Large intestine (tissue), 3 donors: Measurements from ENCODE around the gene EMC6. TPM values are rescaled to one million over a fixed set of nuclear protein-coding genes. Genes with fewer than 3 reads are reported as not detected.

Source experiments
- DNase-seq, 2 donors: peaks; one replicate each; pipeline versions ENCODE4 v3.0.0 to v3.0.0-alpha.2; 2013
- H3K27ac ChIP-seq: one replicate; pipeline ENCODE4 v1.5.1; 2013; ENCODE audit warnings: low read length
- H3K27me3 ChIP-seq: 2 replicates; pipeline ENCODE4 v1.6.1; 2013; ENCODE audit warnings: low read length; ENCODE audit not compliant: control insufficient read depth, insufficient read depth
- H3K36me3 ChIP-seq: 2 replicates; pipeline ENCODE4 v1.6.1; 2013; ENCODE audit warnings: low read length; ENCODE audit not compliant: control insufficient read depth, insufficient read depth
- H3K4me1 ChIP-seq: one replicate; pipeline ENCODE4 v1.6.1; 2013; ENCODE audit warnings: low read length; ENCODE audit not compliant: control insufficient read depth, insufficient read depth
- H3K4me3 ChIP-seq: one replicate; pipeline ENCODE4 v1.5.1; 2013; ENCODE audit warnings: low read length
- H3K9me3 ChIP-seq: one replicate; pipeline ENCODE4 v1.6.1; 2013; ENCODE audit warnings: mild to moderate bottlenecking, low read depth, low read length, moderate library complexity; ENCODE audit not compliant: control insufficient read depth
- WGBS: methylation state at CpG from one replicate; pipeline ENCODE4 v1.1.5; 2013; ENCODE audit warnings: low lambda C conversion rate; ENCODE audit not compliant: insufficient coverage; 5-methylcytosine and 5-hydroxymethylcytosine counted together
- polyA plus RNA-seq: library from polyadenylated mRNA; unstranded; fragments of 120-200 nt; gene quantifications from one replicate; pipeline ENCODE4 v1.2.1, GENCODE V29; 2013

Gene EMC6
- polyA plus RNA-seq, 1 donor, result 39.7 TPM

- peaks cover 11% of the 10 kb centered on the region for H3K36me3 ChIP-seq
- peak; percentile 95 to 99 for DNase-seq
- no CpG with 5 or more reads among the region's 68 CpGs for WGBS
- peaks cover 10% of the 10 kb centered on the region for H3K4me1 ChIP-seq
- H3K27ac ChIP-seq, result peak within 1 kb of the TSS; percentile 97
- peak within 1 kb of the TSS; percentile 76 for H3K4me3 ChIP-seq
- H3K27me3 ChIP-seq, result no peaks in the 10 kb centered on the region
- no peaks in the 10 kb centered on the region for H3K9me3 ChIP-seq
These were observed 32.3 kb upstream of the EMC6 start, which contains the start of the genes CTNS and SHPK for GRCh38 chr17:3636154-3636907. CTNS (plus strand) TSS chr17:3636760; CDS start chr17:3640207, 3,447 bp downstream. SHPK (minus strand) TSS chr17:3636250; CDS start chr17:3636219, 31 bp downstream.

GRCh38 chr17:3636908-3637373, 31.7 kb upstream of the EMC6 start:
- Histone ChIP-seq H3K36me3 (peaks cover 12% of the 10 kb centered on the region), H3K4me3 (peak overlapping the region; percentile 76), H3K27ac (peak overlapping the region; percentile 97), H3K9me3 (no peaks in the 10 kb centered on the region), H3K27me3 (no peaks in the 10 kb centered on the region), H3K4me1 (peaks cover 10% of the 10 kb centered on the region)
- DNase-seq, result no peak
- WGBS, result 8% methylated on average over 5 of the region's 31 CpGs

- Histone ChIP-seq H3K36me3 (peaks cover 18% of the 10 kb centered on the region), H3K9me3 (no peaks in the 10 kb centered on the region), H3K27ac (no peak overlapping the region), H3K4me3 (no peak overlapping the region), H3K27me3 (no peaks in the 10 kb centered on the region), H3K4me1 (no peaks in the 10 kb centered on the region)
- WGBS, result no CpG with 5 or more reads among the region's 7 CpGs
- DNase-seq, result peak; percentile 48 to 58
These were observed 28.5 kb upstream of the EMC6 start for GRCh38 chr17:3639981-3640596.

- Histone ChIP-seq H3K4me3 (no peak overlapping the region), H3K4me1 (no peaks in the 10 kb centered on the region), H3K9me3 (no peaks in the 10 kb centered on the region), H3K27me3 (no peaks in the 10 kb centered on the region), H3K27ac (no peak overlapping the region), H3K36me3 (peaks cover 20% of the 10 kb centered on the region)
- no peak for DNase-seq
- WGBS, result no CpG with 5 or more reads among the region's 3 CpGs
These were observed 27.6 kb upstream of the EMC6 start for GRCh38 chr17:3641014-3641413.

- no CpG with 5 or more reads among the region's 19 CpGs for whole genome bisulfite sequencing
- H3K27me3 ChIP-seq, result no peaks in the 10 kb centered on the region
- H3K9me3 ChIP-seq, result no peaks in the 10 kb centered on the region
- H3K4me3 ChIP-seq, result no peak overlapping the region
- peaks cover 24% of the 10 kb centered on the region for H3K36me3 ChIP-seq
- no peaks in the 10 kb centered on the region for H3K4me1 ChIP-seq
- DNase-seq, result peak in 1 of 2 donors; percentile 68
- H3K27ac ChIP-seq, result no peak overlapping the region
These were observed 26.7 kb upstream of the EMC6 start for GRCh38 chr17:3641717-3642486.

GRCh38 chr17:3643889-3644349, 24.7 kb upstream of the EMC6 start:
- DNase-seq, result no peak
- no peak overlapping the region for H3K27ac ChIP-seq
- H3K4me1 ChIP-seq, result no peaks in the 10 kb centered on the region
- no peaks in the 10 kb centered on the region for H3K27me3 ChIP-seq
- H3K4me3 ChIP-seq, result no peak overlapping the region
- 100% methylated on average over 2 of the region's 4 CpGs for WGBS
- no peaks in the 10 kb centered on the region for H3K9me3 ChIP-seq
- peaks cover 34% of the 10 kb centered on the region for H3K36me3 ChIP-seq

GRCh38 chr17:3645310-3645709, 23.3 kb upstream of the EMC6 start:
- Histone ChIP-seq H3K27ac (no peak overlapping the region), H3K4me1 (no peaks in the 10 kb centered on the region), H3K36me3 (peaks cover 43% of the 10 kb centered on the region), H3K4me3 (no peak overlapping the region), H3K9me3 (no peaks in the 10 kb centered on the region), H3K27me3 (no peaks in the 10 kb centered on the region)
- no CpG with 5 or more reads among the region's 5 CpGs for WGBS
- no peak for DNase-seq

GRCh38 chr17:3647251-3647650, 21.4 kb upstream of the EMC6 start:
- H3K4me3 ChIP-seq, result no peak overlapping the region
- peaks cover 42% of the 10 kb centered on the region for H3K36me3 ChIP-seq
- no peaks in the 10 kb centered on the region for H3K27me3 ChIP-seq
- no peak overlapping the region for H3K27ac ChIP-seq
- no peaks in the 10 kb centered on the region for H3K4me1 ChIP-seq
- DNase-seq, result no peak
- no CpG with 5 or more reads among the region's 12 CpGs for WGBS
- H3K9me3 ChIP-seq, result no peaks in the 10 kb centered on the region

GRCh38 chr17:3647769-3648555, 20.6 kb upstream of the EMC6 start:
- no peaks in the 10 kb centered on the region for H3K9me3 ChIP-seq
- 100% methylated on average over 1 of the region's 20 CpGs for WGBS
- no peak overlapping the region for H3K4me3 ChIP-seq
- H3K27ac ChIP-seq, result no peak overlapping the region
- no peaks in the 10 kb centered on the region for H3K4me1 ChIP-seq
- DNase-seq, result peak; percentile 34 to 41
- no peaks in the 10 kb centered on the region for H3K27me3 ChIP-seq
- peaks cover 42% of the 10 kb centered on the region for H3K36me3 ChIP-seq
